BLaER1 treated with 17β-estradiol and CSF1 and Interleukin-3, amounts not matched to agents 10 nM and 100 nM (cell line): ENCODE results near the gene TLR6.

Experiments used
- H3K27ac ChIP-seq, 11 experiments: shearing (Covaris generic); formaldehyde crosslinking; 2 replicates each; pipeline ENCODE4 v1.8.1; 2022
- H3K27me3 ChIP-seq, 11 experiments: shearing (Covaris generic); formaldehyde crosslinking; 2 replicates each; pipeline ENCODE4 v1.8.1; 2022
- H3K36me3 ChIP-seq, 11 experiments: shearing (Covaris generic); formaldehyde crosslinking; 2 replicates each; pipeline ENCODE4 v1.8.1; 2022
- H3K4me1 ChIP-seq, 10 experiments: shearing (Covaris generic); formaldehyde crosslinking; 2 replicates each; pipeline ENCODE4 v1.8.1; 2022
- H3K4me2 ChIP-seq, 11 experiments: shearing (Covaris generic); formaldehyde crosslinking; 2 replicates each; pipeline ENCODE4 v1.8.1; 2022
- H3K4me3 ChIP-seq, 10 experiments: shearing (Covaris generic); formaldehyde crosslinking; 2 replicates each; pipeline ENCODE4 v1.8.1; 2022
- H3K9ac ChIP-seq, 11 experiments: shearing (Covaris generic); formaldehyde crosslinking; 2 replicates each; pipeline ENCODE4 v1.8.1; 2022
- H3K9me3 ChIP-seq, 11 experiments: shearing (Covaris generic); formaldehyde crosslinking; replicated peaks in 1 of 11; 2 replicates each; pipeline ENCODE4 v1.8.1; 2022
- H4K20me1 ChIP-seq, 11 experiments: shearing (Covaris generic); formaldehyde crosslinking; 2 replicates each; pipeline ENCODE4 v1.8.1; 2022
- Cebpa-rat ChIP-seq, 11 experiments: shearing (Covaris generic); IDR thresholded peaks; 2 replicates each; pipeline ENCODE4 v1.8.1; 2022

TLR6 gene

GRCh38 chr4:38856524-38857337 lies at the start of gene TLR6:
TLR6 (minus strand) TSS chr4:38856817; CDS start chr4:38829473, 27,344 bp downstream.
- Histone ChIP-seq H3K4me3 (peak within 1 kb of the TSS in 8 of 10 experiments; percentile 38 to 66 (median 58); a peak in 15 of 20 replicates), H3K9me3 (peaks cover 0 to 5% (median 0%) of the 10 kb centered on the region in 11 experiments; a peak in 5 of 22 replicates), H3K4me1 (peaks cover 32 to 52% (median 44%) of the 10 kb centered on the region in 10 experiments), H3K36me3 (no peaks in the 10 kb centered on the region), H3K4me2 (peak within 1 kb of the TSS; percentile 49 to 98 (median 77)), H3K9ac (peak within 1 kb of the TSS; percentile 49 to 88 (median 83)), H3K27me3 (no peaks in the 10 kb centered on the region), H4K20me1 (no peaks in the 10 kb centered on the region), H3K27ac (peak within 1 kb of the TSS; percentile 78 to 98 (median 92))
- TF ChIP-seq Cebpa-rat (IDR thresholded peaks at IDR 0.05), result no peak

- peak overlapping the region in 4 of 11 experiments; percentile 3 to 34 (median 13); a peak in 2 of 22 replicates for H3K9ac ChIP-seq
- no peaks in the 10 kb centered on the region for H3K9me3 ChIP-seq
- H3K27ac ChIP-seq, result peak overlapping the region in 4 of 11 experiments; percentile 14 to 32 (median 25); a peak in 4 of 22 replicates
- H3K4me2 ChIP-seq, result peak overlapping the region in 10 of 11 experiments; percentile 4 to 65 (median 50); a peak in 17 of 22 replicates
- no peak overlapping the region for H3K4me3 ChIP-seq
- H4K20me1 ChIP-seq, result no peaks in the 10 kb centered on the region
- TF ChIP-seq Cebpa-rat (IDR thresholded peaks at IDR 0.05), result no peak
- H3K4me1 ChIP-seq, result peaks cover 4 to 28% (median 18%) of the 10 kb centered on the region in 10 experiments; a peak in 17 of 20 replicates
- H3K27me3 ChIP-seq, result no peaks in the 10 kb centered on the region
- peaks cover 0 to 36% (median 0%) of the 10 kb centered on the region in 11 experiments; a peak in 4 of 22 replicates for H3K36me3 ChIP-seq
Observed at GRCh38 chr4:38905652-38906385, 49.2 kb upstream of the TLR6 start.

GRCh38 chr4:38904682-38905081 lies 48.1 kb upstream of the TLR6 start:
- Histone ChIP-seq H3K27ac (no peak overlapping the region), H3K4me2 (peak overlapping the region in 7 of 11 experiments; percentile 4 to 65 (median 45); a peak in 8 of 22 replicates), H3K4me1 (peaks cover 4 to 28% (median 18%) of the 10 kb centered on the region in 10 experiments; a peak in 17 of 20 replicates)

GRCh38 chr4:38904090-38904666 lies 47.6 kb upstream of the TLR6 start:
- Histone ChIP-seq H3K27ac (no peak overlapping the region), H3K36me3 (peaks cover 0 to 23% (median 0%) of the 10 kb centered on the region in 11 experiments; a peak in 3 of 22 replicates), H3K9ac (0 out of 22 replicates have a peak overlapping the region, but pooled peaks of 1 of the 11 experiments have one; percentile 8), H3K9me3 (no peaks in the 10 kb centered on the region), H3K4me3 (no peak overlapping the region), H3K4me2 (peak overlapping the region in 2 of 11 experiments; percentile 7 to 65; a peak in 2 of 22 replicates), H4K20me1 (no peaks in the 10 kb centered on the region), H3K4me1 (peaks cover 4 to 28% (median 18%) of the 10 kb centered on the region in 10 experiments; a peak in 17 of 20 replicates), H3K27me3 (no peaks in the 10 kb centered on the region)
- TF ChIP-seq Cebpa-rat (IDR thresholded peaks at IDR 0.05), result no peak

More at GRCh38 chr4:38904682-38905081, 48.1 kb upstream of the TLR6 start:
- H3K36me3 ChIP-seq, result peaks cover 0 to 28% (median 0%) of the 10 kb centered on the region in 11 experiments; a peak in 4 of 22 replicates
- no peaks in the 10 kb centered on the region for H3K27me3 ChIP-seq
- TF ChIP-seq Cebpa-rat (IDR thresholded peaks at IDR 0.05), result no peak
- 0 out of 22 replicates have a peak overlapping the region, but pooled peaks of 1 of the 11 experiments have one; percentile 8 for H3K9ac ChIP-seq
- H3K9me3 ChIP-seq, result no peaks in the 10 kb centered on the region
- no peaks in the 10 kb centered on the region for H4K20me1 ChIP-seq
- H3K4me3 ChIP-seq, result no peak overlapping the region

GRCh38 chr4:38902695-38903094 lies 46.1 kb upstream of the TLR6 start:
- Histone ChIP-seq H4K20me1 (no peaks in the 10 kb centered on the region), H3K27ac (no peak overlapping the region)

GRCh38 chr4:38902221-38902620 lies 45.6 kb upstream of the TLR6 start:
- H3K27ac ChIP-seq, result no peak overlapping the region
- H3K36me3 ChIP-seq, result peaks cover 0 to 14% (median 0%) of the 10 kb centered on the region in 11 experiments; a peak in 3 of 22 replicates
- TF ChIP-seq Cebpa-rat (IDR thresholded peaks at IDR 0.05), result no peak
- peaks cover 4 to 28% (median 18%) of the 10 kb centered on the region in 10 experiments; a peak in 17 of 20 replicates for H3K4me1 ChIP-seq
- H3K9ac ChIP-seq, result no peak overlapping the region
- H3K4me2 ChIP-seq, result no peak overlapping the region
- no peak overlapping the region for H3K4me3 ChIP-seq
- no peaks in the 10 kb centered on the region for H3K27me3 ChIP-seq
- no peaks in the 10 kb centered on the region for H4K20me1 ChIP-seq
- no peaks in the 10 kb centered on the region for H3K9me3 ChIP-seq

More at GRCh38 chr4:38902695-38903094, 46.1 kb upstream of the TLR6 start:
- H3K9me3 ChIP-seq, result no peaks in the 10 kb centered on the region
- no peak overlapping the region for H3K4me2 ChIP-seq
- peaks cover 4 to 28% (median 18%) of the 10 kb centered on the region in 10 experiments; a peak in 17 of 20 replicates for H3K4me1 ChIP-seq
- peaks cover 0 to 16% (median 0%) of the 10 kb centered on the region in 11 experiments; a peak in 3 of 22 replicates for H3K36me3 ChIP-seq
- no peak overlapping the region for H3K4me3 ChIP-seq
- no peak overlapping the region for H3K9ac ChIP-seq
- no peak for TF ChIP-seq Cebpa-rat (IDR thresholded peaks at IDR 0.05)
- H3K27me3 ChIP-seq, result no peaks in the 10 kb centered on the region

- Histone ChIP-seq H4K20me1 (no peaks in the 10 kb centered on the region), H3K4me3 (no peak overlapping the region), H3K27me3 (no peaks in the 10 kb centered on the region), H3K9ac (no peak overlapping the region), H3K36me3 (peaks cover 0 to 11% (median 0%) of the 10 kb centered on the region in 11 experiments; a peak in 3 of 22 replicates), H3K27ac (no peak overlapping the region), H3K9me3 (no peaks in the 10 kb centered on the region), H3K4me1 (peaks cover 0 to 6% (median 0%) of the 10 kb centered on the region in 10 experiments; a peak in 2 of 20 replicates), H3K4me2 (no peak overlapping the region)
- no peak for TF ChIP-seq Cebpa-rat (IDR thresholded peaks at IDR 0.05)
Observed at GRCh38 chr4:38898245-38898644, 41.6 kb upstream of the TLR6 start.

- H3K4me3 ChIP-seq, result no peak overlapping the region
- TF ChIP-seq Cebpa-rat (IDR thresholded peaks at IDR 0.05), result no peak
- H4K20me1 ChIP-seq, result no peaks in the 10 kb centered on the region
- H3K9me3 ChIP-seq, result no peaks in the 10 kb centered on the region
- peaks cover 0 to 6% (median 0%) of the 10 kb centered on the region in 10 experiments; a peak in 2 of 20 replicates for H3K4me1 ChIP-seq
- no peaks in the 10 kb centered on the region for H3K27me3 ChIP-seq
- H3K9ac ChIP-seq, result no peak overlapping the region
- no peak overlapping the region for H3K4me2 ChIP-seq
- no peak overlapping the region for H3K27ac ChIP-seq
- peaks cover 0 to 15% (median 0%) of the 10 kb centered on the region in 11 experiments; a peak in 3 of 22 replicates for H3K36me3 ChIP-seq
Observed at GRCh38 chr4:38896940-38897339, 40.3 kb upstream of the TLR6 start.
